HepG2 (cell line): ENCODE results near the gene MRPL20. TPM values are rescaled to one million over a fixed set of nuclear protein-coding genes. Genes with fewer than 3 reads are reported as not detected.

Experiments
- ARNTL ChIP-seq: sonication (generic); formaldehyde crosslinking; IDR thresholded peaks from 2 replicates; pipeline ENCODE4 v1.4.0; 2020; ENCODE audit warnings: mild to moderate bottlenecking, missing genetic modification reagents
- CC2D1A ChIP-seq: sonication (generic); formaldehyde crosslinking; IDR thresholded peaks from 2 replicates; pipeline ENCODE4 v1.8.1; 2023; ENCODE audit warnings: mild to moderate bottlenecking, missing genetic modification reagents
- CEBPZ ChIP-seq: IDR thresholded peaks from 2 replicates; pipeline ENCODE4 v1.6.1; 2012; ENCODE audit warnings: low read length, improper control_type of control experiment
- CHCHD3 ChIP-seq: sonication (generic); formaldehyde crosslinking; IDR thresholded peaks from 2 replicates; pipeline ENCODE4 v1.8.0; 2022; ENCODE audit warnings: mild to moderate bottlenecking, missing genetic modification reagents, moderate library complexity
- EEA1 ChIP-seq: sonication (generic); formaldehyde crosslinking; IDR thresholded peaks from 2 replicates; pipeline ENCODE4 v1.5.1; 2020; ENCODE audit warnings: mild to moderate bottlenecking, missing genetic modification reagents, borderline replicate concordance
- EP300 ChIP-seq, 3 experiments: sonication (generic) in 1 of 3; formaldehyde crosslinking in 1 of 3; IDR thresholded peaks; 2 replicates each; pipeline versions ENCODE4 v1.5.1 to v1.6.1; 2011 to 2020; ENCODE audit warnings: low read depth in 2 of 3, low read length in 2 of 3, borderline replicate concordance in 1 of 3, improper control_type of control experiment in 1 of 3, mild to moderate bottlenecking in 1 of 3, missing genetic modification reagents in 1 of 3, moderate library complexity in 1 of 3
- GRHL1 ChIP-seq: sonication (generic); formaldehyde crosslinking; conservative IDR thresholded peaks from 2 replicates; pipeline ENCODE4 v1.8.0; 2022; ENCODE audit warnings: missing genetic modification reagents
- HMGA1 ChIP-seq: sonication (generic); formaldehyde crosslinking; conservative IDR thresholded peaks from 2 replicates; pipeline ENCODE4 v1.4.0; 2020; ENCODE audit warnings: missing genetic modification reagents
- JDP2 ChIP-seq: sonication (generic); formaldehyde crosslinking; IDR thresholded peaks from 2 replicates; pipeline ENCODE4 v1.8.1; 2022; ENCODE audit warnings: missing genetic modification reagents, borderline replicate concordance
- JUND ChIP-seq: sonication (generic); formaldehyde crosslinking; IDR thresholded peaks from 2 replicates; pipeline ENCODE4 v1.8.0; 2022; ENCODE audit warnings: mild to moderate bottlenecking, missing genetic modification reagents
- MEIS1 ChIP-seq: sonication (generic); formaldehyde crosslinking; IDR thresholded peaks from 2 replicates; pipeline ENCODE4 v1.9.0; 2021; ENCODE audit warnings: mild to moderate bottlenecking, missing genetic modification reagents, moderate library complexity, borderline replicate concordance
- MXI1 ChIP-seq: IDR thresholded peaks from 3 replicates; pipeline ENCODE4 v1.6.1; 2012; ENCODE audit warnings: low read depth, low read length, inconsistent platforms, borderline replicate concordance
- MZF1 ChIP-seq: sonication (generic); formaldehyde crosslinking; IDR thresholded peaks from 2 replicates; pipeline ENCODE4 v1.8.1; 2023; ENCODE audit warnings: mild to moderate bottlenecking, missing genetic modification reagents, borderline replicate concordance
- NONO ChIP-seq, 2 experiments: fragments of 450-650 bp in 1 of 2; sonication (generic) in 1 of 2; formaldehyde crosslinking in 1 of 2; IDR thresholded peaks in 1 of 2; conservative IDR thresholded peaks in 1 of 2; 2 replicates each; pipeline versions ENCODE4 v1.6.1 to v1.8.0; 2017 to 2022; ENCODE audit warnings: mild to moderate bottlenecking in 1 of 2, missing genetic modification reagents in 1 of 2, moderate library complexity in 1 of 2
- SRSF9 ChIP-seq: fragments of 200-400 bp; formaldehyde crosslinking; IDR thresholded peaks from 2 replicates; pipeline ENCODE4 v1.6.1; 2018; ENCODE audit warnings: borderline replicate concordance, mild to moderate bottlenecking, low read depth, low read length; ENCODE audit not compliant: insufficient read depth, poor library complexity, severe bottlenecking
- TRIM24 ChIP-seq: sonication (generic); formaldehyde crosslinking; IDR thresholded peaks from 2 replicates; pipeline ENCODE4 v1.8.0; 2022; ENCODE audit warnings: mild to moderate bottlenecking, missing genetic modification reagents
- U2AF1 ChIP-seq: fragments of 200-400 bp; formaldehyde crosslinking; optimal IDR thresholded peaks from 2 replicates; pipeline ENCODE3; 2017; ENCODE audit warnings: mild to moderate bottlenecking, low read depth, low read length
- YY1 ChIP-seq: IDR thresholded peaks from 2 replicates; pipeline ENCODE4 v1.6.1; 2011; ENCODE audit warnings: low read length, low read depth, moderate library complexity, mild to moderate bottlenecking; ENCODE audit not compliant: insufficient read depth, insufficient replicate concordance
- ZNF224 ChIP-seq: sonication (generic); formaldehyde crosslinking; IDR thresholded peaks from 2 replicates; pipeline ENCODE4 v1.5.0; 2020; ENCODE audit warnings: mild to moderate bottlenecking, missing genetic modification reagents
- ZNF460 ChIP-seq: sonication (generic); formaldehyde crosslinking; IDR thresholded peaks from 2 replicates; pipeline ENCODE4 v1.5.1; 2020; ENCODE audit warnings: missing genetic modification reagents, mild to moderate bottlenecking, borderline replicate concordance
- ZNF510 ChIP-seq: sonication (generic); formaldehyde crosslinking; IDR thresholded peaks from 2 replicates; pipeline ENCODE4 v1.4.0; 2020; ENCODE audit warnings: low read depth, mild to moderate bottlenecking, missing genetic modification reagents
- ZNF589 ChIP-seq: sonication (generic); formaldehyde crosslinking; conservative IDR thresholded peaks from 2 replicates; pipeline ENCODE4 v1.8.0; 2022; ENCODE audit warnings: mild to moderate bottlenecking, moderate library complexity, missing genetic modification reagents
- ZNF780A ChIP-seq: sonication (generic); formaldehyde crosslinking; IDR thresholded peaks from 2 replicates; pipeline ENCODE4 v1.8.0; 2022; ENCODE audit warnings: mild to moderate bottlenecking, missing genetic modification reagents, moderate library complexity
- polyA plus RNA-seq, 8 experiments: library from polyadenylated mRNA; depleted of rRNA in 3 of 8; stranded (reverse) in 7 of 8; unstranded in 1 of 8; fragments of >200 nt; fragmentation: Illumina TruSeq in 4 of 8; extraction: Trizol in 4 of 8; gene quantifications; 2 replicates each; pipeline versions ENCODE4 v1.2.1 to v1.2.3, GENCODE V29; 2011 to 2016; ENCODE audit warnings: low read depth in 4 of 8, missing spikeins in 1 of 8, mixed read lengths in 1 of 8; ENCODE audit not compliant: insufficient read depth in 1 of 8
- total RNA-seq, 5 experiments: library from RNA; depleted of rRNA; stranded (reverse); fragments of >200 nt; fragmentation: Illumina TruSeq; extraction: Trizol; gene quantifications; 2 replicates each; pipeline ENCODE4 v1.2.3, GENCODE V29; 2016; ENCODE audit warnings: low read depth in 1 of 5

MRPL20 gene
- total and polyA plus RNA-seq, 2 of the 13 experiments (the other 11 are each of a cell fraction or from before 2014, with no cell fraction given): 59.2 to 127 TPM

GRCh38 chr1:1374929-1375662 is 32.0 kb downstream of the MRPL20 start, which contains the start of gene AURKAIP1 (continued):
- TF ChIP-seq CC2D1A (CRISPR knock-in tag) (0 out of 2 replicates have a peak, but pooled peaks have one; percentile 23), ZNF589 (peak; percentile 92), YY1 (peak; percentile 88), ZNF460 (peak; percentile 82; the same call in 1 of the 2 replicates), ARNTL (CRISPR knock-in tag) (peak; percentile 85), GRHL1 (CRISPR knock-in tag) (no peak), MEIS1 (CRISPR knock-in tag) (0 out of 2 replicates have a peak, but pooled peaks have one; percentile 62), MXI1 (peak; percentile 70; the same call in 2 of the 3 replicates), TRIM24 (CRISPR knock-in tag) (no peak), U2AF1 (peak; percentile 93), ZNF780A (CRISPR knock-in tag) (no peak), EEA1 (CRISPR knock-in tag) (no peak; the same call in 1 of the 2 replicates), SRSF9 (no peak), EP300 (IDR thresholded peaks at IDR 0.05; ENCODE audit: low read depth in 2 of 2, low read length in 2 of 2) (peak in 1 of 2 experiments; percentile 44; a peak in 2 of 4 replicates), EP300 (CRISPR knock-in tag; IDR thresholded peaks at IDR 0.05; ENCODE audit: borderline replicate concordance) (peak; percentile 57; the same call in 1 of the 2 replicates), NONO (IDR thresholded peaks at IDR 0.05) (no peak), NONO (CRISPR knock-in tag; conservative IDR thresholded peaks at IDR 0.05) (peak; percentile 100), JUND (CRISPR knock-in tag) (peak; percentile 86; the same call in 1 of the 2 replicates), HMGA1 (CRISPR knock-in tag) (no peak), CEBPZ (no peak), CHCHD3 (CRISPR knock-in tag) (0 out of 2 replicates have a peak, but pooled peaks have one; percentile 44), MZF1 (CRISPR knock-in tag) (no peak), ZNF224 (CRISPR knock-in tag) (peak; percentile 44; the same call in 1 of the 2 replicates), JDP2 (CRISPR knock-in tag) (no peak), ZNF510 (CRISPR knock-in tag) (peak; percentile 91)
